Smooth muscle cell (in vitro differentiated cells): Measurements from ENCODE around the gene WDR93. TPM values are rescaled to one million over a fixed set of nuclear protein-coding genes. Genes with fewer than 3 reads are reported as not detected.

Source experiments
- DNase-seq: peaks from one replicate; lab custom pipeline; 2025; ENCODE audit not compliant: unreplicated experiment; lab: John Stamatoyannopoulos, UW
- H2AFZ ChIP-seq: fragments of 200-600 bp; sonication (generic); 2 replicates; pipeline ENCODE4 v1.6.0; 2016; ENCODE audit warnings: antibody characterized with exemption, low read depth, mild to moderate bottlenecking
- H3F3A ChIP-seq: fragments of 200-600 bp; sonication (generic); 2 replicates; pipeline ENCODE4 v1.6.0; 2017; ENCODE audit warnings: antibody characterized with exemption, low read depth
- H3K27ac ChIP-seq: fragments of 200-600 bp; sonication (generic); 2 replicates; pipeline ENCODE4 v1.5.1; 2016; ENCODE audit warnings: low read depth, mild to moderate bottlenecking
- H3K27me3 ChIP-seq: fragments of 200-600 bp; sonication (generic); 2 replicates; pipeline ENCODE4 v1.6.1; 2016; ENCODE audit warnings: low read depth, mild to moderate bottlenecking
- H3K36me3 ChIP-seq: fragments of 200-600 bp; sonication (generic); 2 replicates; pipeline ENCODE4 v1.5.1; 2016; ENCODE audit warnings: low read depth
- H3K4me1 ChIP-seq: fragments of 200-600 bp; sonication (generic); 2 replicates; pipeline ENCODE4 v1.5.1; 2016; ENCODE audit warnings: low read depth
- H3K4me2 ChIP-seq: fragments of 200-600 bp; sonication (generic); 2 replicates; pipeline ENCODE4 v1.6.0; 2016; ENCODE audit warnings: mild to moderate bottlenecking
- H3K4me3 ChIP-seq: fragments of 200-600 bp; sonication (generic); 2 replicates; pipeline ENCODE4 v1.5.1; 2016; ENCODE audit warnings: mild to moderate bottlenecking
- H3K79me2 ChIP-seq: fragments of 200-600 bp; sonication (generic); 2 replicates; pipeline ENCODE4 v1.6.0; 2016; ENCODE audit warnings: low read depth, mild to moderate bottlenecking
- H3K9ac ChIP-seq: fragments of 200-600 bp; sonication (generic); 2 replicates; pipeline ENCODE4 v1.6.0; 2016; ENCODE audit warnings: low read depth
- H3K9me3 ChIP-seq: fragments of 200-600 bp; sonication (generic); replicated peaks from 2 replicates; pipeline ENCODE4 v1.5.1; 2016; ENCODE audit warnings: low read depth
- H4K20me1 ChIP-seq: fragments of 200-600 bp; sonication (generic); 2 replicates; pipeline ENCODE4 v1.6.0; 2016; ENCODE audit warnings: low read depth
- WGBS: methylation state at CpG from one replicate; pipeline ENCODE4 v1.1.7; 2016; ENCODE audit warnings: low lambda C conversion rate; 5-methylcytosine and 5-hydroxymethylcytosine counted together
- polyA plus RNA-seq: library from polyadenylated mRNA; unstranded; fragments of >200 nt; fragmentation: Nextera tagmentation; extraction: Ambion mirVana; gene quantifications from 2 replicates; pipeline ENCODE4 v1.2.1, GENCODE V29; 2016
- total RNA-seq: library from RNA; depleted of rRNA; stranded (reverse); fragments of >200 nt; gene quantifications from 2 replicates; pipeline ENCODE4 v1.2.3, GENCODE V29; 2014
- TF ChIP-seq, protein P1 (sequence below): fragments of 200-600 bp; sonication (generic); IDR thresholded peaks from 2 replicates; pipeline ENCODE4 v1.5.1; 2017; ENCODE audit warnings: borderline replicate concordance, mild to moderate bottlenecking, antibody characterized with exemption; ENCODE audit not compliant: insufficient read depth, poor library complexity, severe bottlenecking

WDR93 gene
- total and polyA plus RNA-seq, 2 experiments from 2014 or later = 0.80 TPM; not detected in 1

DNA sequence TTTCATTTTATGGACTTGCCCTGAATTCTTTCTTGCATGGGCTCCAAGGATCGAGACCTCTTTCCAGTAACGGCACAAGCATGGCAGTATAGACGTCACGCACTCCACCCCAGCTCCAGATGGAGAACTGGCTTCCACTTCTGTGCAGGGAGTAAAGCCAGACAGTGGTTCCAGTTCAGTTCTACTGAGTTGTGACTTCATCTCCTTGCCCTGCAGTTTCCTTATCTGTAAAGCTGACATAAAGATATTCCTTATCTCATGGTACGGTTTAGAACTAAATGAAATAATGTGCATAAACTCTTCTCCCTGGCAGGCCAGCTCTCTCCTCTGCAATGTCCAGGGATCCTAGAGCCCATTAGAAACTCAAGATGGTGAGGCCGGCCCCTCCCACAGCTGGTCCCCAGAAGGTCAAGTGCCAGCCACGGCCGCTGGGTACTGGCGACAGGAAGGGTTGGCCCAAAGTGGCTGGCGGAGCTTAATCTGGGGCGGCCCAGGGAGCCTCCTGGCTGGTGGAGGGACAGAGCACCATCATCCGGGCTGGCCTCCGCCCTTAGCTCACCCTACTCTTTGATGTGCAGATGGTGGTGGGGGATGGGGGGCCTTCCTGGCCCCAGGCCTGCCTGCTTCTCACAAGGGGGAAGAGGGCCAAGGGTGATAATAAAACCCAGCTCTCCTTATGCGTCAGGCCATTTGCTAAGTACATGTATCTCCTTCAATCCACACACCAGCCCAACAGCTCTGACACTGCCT, 92.7 kb downstream of the WDR93 start:
- Histone ChIP-seq H3K27me3 (no peaks in the 10 kb centered on the region), H3K9ac (no peak overlapping the region), H3K36me3 (peaks cover 7% of the 10 kb centered on the region), H3K79me2 (no peaks in the 10 kb centered on the region), H3K4me2 (peak overlapping the region; percentile 50), H3K27ac (peak overlapping the region; percentile 8), H3K4me1 (no peaks in the 10 kb centered on the region), H3K4me3 (no peak overlapping the region), H3K9me3 (no peaks in the 10 kb centered on the region), H4K20me1 (no peaks in the 10 kb centered on the region), H2AFZ (peak overlapping the region; percentile 3), H3F3A (peaks cover 9% of the 10 kb centered on the region)
- TF ChIP-seq, protein P1, sequence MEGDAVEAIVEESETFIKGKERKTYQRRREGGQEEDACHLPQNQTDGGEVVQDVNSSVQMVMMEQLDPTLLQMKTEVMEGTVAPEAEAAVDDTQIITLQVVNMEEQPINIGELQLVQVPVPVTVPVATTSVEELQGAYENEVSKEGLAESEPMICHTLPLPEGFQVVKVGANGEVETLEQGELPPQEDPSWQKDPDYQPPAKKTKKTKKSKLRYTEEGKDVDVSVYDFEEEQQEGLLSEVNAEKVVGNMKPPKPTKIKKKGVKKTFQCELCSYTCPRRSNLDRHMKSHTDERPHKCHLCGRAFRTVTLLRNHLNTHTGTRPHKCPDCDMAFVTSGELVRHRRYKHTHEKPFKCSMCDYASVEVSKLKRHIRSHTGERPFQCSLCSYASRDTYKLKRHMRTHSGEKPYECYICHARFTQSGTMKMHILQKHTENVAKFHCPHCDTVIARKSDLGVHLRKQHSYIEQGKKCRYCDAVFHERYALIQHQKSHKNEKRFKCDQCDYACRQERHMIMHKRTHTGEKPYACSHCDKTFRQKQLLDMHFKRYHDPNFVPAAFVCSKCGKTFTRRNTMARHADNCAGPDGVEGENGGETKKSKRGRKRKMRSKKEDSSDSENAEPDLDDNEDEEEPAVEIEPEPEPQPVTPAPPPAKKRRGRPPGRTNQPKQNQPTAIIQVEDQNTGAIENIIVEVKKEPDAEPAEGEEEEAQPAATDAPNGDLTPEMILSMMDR = no peak
- WGBS = 19% methylated on average over 14 of the region's 14 CpGs
- DNase-seq = no peak

DNA sequence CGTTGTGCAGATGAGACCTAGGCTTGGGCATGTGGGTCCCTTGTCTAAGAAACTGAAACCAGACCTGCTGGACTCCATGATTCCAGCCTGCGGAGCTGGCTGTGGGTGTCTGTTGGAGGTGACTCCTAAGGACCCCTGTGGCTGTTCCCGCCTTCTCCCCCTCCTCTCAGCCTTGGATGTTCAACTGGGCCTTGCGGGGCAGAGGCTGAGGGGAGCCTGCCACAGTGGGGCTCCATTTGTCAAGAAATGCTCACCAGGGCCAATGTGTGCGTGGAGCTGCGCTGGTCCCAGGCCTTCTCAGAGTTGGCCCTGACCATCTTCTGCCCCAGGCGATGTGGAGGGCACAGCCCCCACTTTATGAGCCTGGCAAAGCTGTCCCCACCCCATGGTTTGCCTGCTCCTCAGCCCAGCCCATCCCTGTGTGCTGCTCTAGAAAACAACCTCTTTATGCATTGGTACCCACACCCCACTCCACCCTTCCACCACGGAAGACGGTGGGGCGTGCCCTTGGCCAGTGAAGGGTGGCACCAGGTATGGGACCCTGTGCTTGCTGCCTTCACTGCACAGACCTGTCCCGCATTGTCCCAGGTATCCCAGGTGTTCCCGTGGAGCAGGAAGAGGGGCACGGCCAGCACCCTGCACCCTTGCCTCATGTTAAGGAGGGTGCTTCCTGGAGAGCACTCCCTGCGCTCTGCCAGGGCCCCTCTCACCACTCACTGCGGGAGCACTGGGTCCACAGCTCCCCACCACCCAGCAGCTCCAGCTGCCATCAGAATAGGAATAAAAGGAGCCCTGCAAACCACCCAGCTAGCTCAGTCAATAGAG, 93.5 kb downstream of the WDR93 start:
- H3K36me3 ChIP-seq = peaks cover 8% of the 10 kb centered on the region
- no peak for DNase-seq
- no peaks in the 10 kb centered on the region for H3K4me1 ChIP-seq
- 80% methylated on average over 15 of the region's 15 CpGs for WGBS
- H3K4me2 ChIP-seq = no peak overlapping the region
- H3K9ac ChIP-seq = no peak overlapping the region
- no peaks in the 10 kb centered on the region for H4K20me1 ChIP-seq
- no peaks in the 10 kb centered on the region for H3K9me3 ChIP-seq
- no peak overlapping the region for H3K4me3 ChIP-seq
- no peak overlapping the region for H2AFZ ChIP-seq
- no peak overlapping the region for H3K27ac ChIP-seq
- TF ChIP-seq, protein P1 = no peak
- H3F3A ChIP-seq = peaks cover 9% of the 10 kb centered on the region
- no peaks in the 10 kb centered on the region for H3K79me2 ChIP-seq
- no peaks in the 10 kb centered on the region for H3K27me3 ChIP-seq

DNA sequence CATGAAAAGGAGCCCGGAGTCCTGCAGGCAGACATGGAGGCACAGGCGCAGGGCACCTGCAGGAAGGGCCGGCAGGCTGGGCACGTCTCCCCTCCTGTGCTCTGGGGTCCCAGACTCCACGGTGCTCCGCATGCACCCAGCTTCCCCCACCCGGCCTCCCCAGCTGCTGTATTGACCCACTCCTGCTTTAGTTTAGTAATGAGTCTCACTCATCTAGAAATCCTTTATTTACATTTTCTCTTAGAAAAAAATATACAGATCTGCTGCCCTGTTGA, 94.0 kb downstream of the WDR93 start:
- H3K4me1 ChIP-seq = no peaks in the 10 kb centered on the region
- TF ChIP-seq, protein P1 = no peak
- H3K36me3 ChIP-seq = peaks cover 8% of the 10 kb centered on the region
- no peak overlapping the region for H3K4me2 ChIP-seq
- H3F3A ChIP-seq = peaks cover 9% of the 10 kb centered on the region
- H3K27ac ChIP-seq = no peak overlapping the region
- no peak overlapping the region for H3K9ac ChIP-seq
- H2AFZ ChIP-seq = no peak overlapping the region
- H3K4me3 ChIP-seq = no peak overlapping the region
- no peaks in the 10 kb centered on the region for H4K20me1 ChIP-seq
- H3K9me3 ChIP-seq = no peaks in the 10 kb centered on the region
- H3K27me3 ChIP-seq = no peaks in the 10 kb centered on the region
- WGBS = 96% methylated on average over 7 of the region's 7 CpGs
- DNase-seq = no peak
- H3K79me2 ChIP-seq = no peaks in the 10 kb centered on the region
